Heart right ventricle (tissue), 16 donors: Measurements from ENCODE around the gene BRMS1. TPM values are rescaled to one million over a fixed set of nuclear protein-coding genes. Genes with fewer than 3 reads are reported as not detected.

Experiments
- ATAC-seq, 8 donors: fragments of 200-7000 bp; cut with Tn5 transposase; one replicate each; pipeline ENCODE4 v1.9.1; 2020; ENCODE audit warnings: mild to moderate bottlenecking in 8 of 8, moderate library complexity in 8 of 8, moderate number of reproducible peaks in 1 of 8
- DNase-seq, 2 donors: peaks; one replicate each; pipeline ENCODE4 v3.0.0-alpha.2; 2020
- H3K27ac ChIP-seq, 10 donors: fragments of 200-600 bp; sonication (generic) in 2 of 10; one replicate each; pipeline versions ENCODE4 v1.5.0 to v1.8.0; 2020 to 2022; ENCODE audit warnings: mild to moderate bottlenecking in 3 of 10
- H3K27me3 ChIP-seq, 7 donors: fragments of 200-600 bp; one replicate each; pipeline ENCODE4 v1.8.0; 2021 to 2022; ENCODE audit warnings: mild to moderate bottlenecking in 2 of 7
- H3K36me3 ChIP-seq, 9 donors: fragments of 200-600 bp; sonication (generic) in 1 of 9; one replicate each; pipeline versions ENCODE4 v1.5.0 to v1.8.0; 2020 to 2022; ENCODE audit warnings: mild to moderate bottlenecking in 2 of 9
- H3K4me1 ChIP-seq, 9 donors: fragments of 200-600 bp; sonication (generic) in 1 of 9; one replicate each; pipeline versions ENCODE4 v1.5.0 to v1.8.0; 2020 to 2022; ENCODE audit warnings: mild to moderate bottlenecking in 4 of 9
- H3K4me3 ChIP-seq, 10 donors: fragments of 200-600 bp; sonication (generic) in 2 of 10; one replicate each; pipeline versions ENCODE4 v1.5.0 to v1.8.0; 2020 to 2022; ENCODE audit warnings: mild to moderate bottlenecking in 7 of 10, moderate library complexity in 2 of 10
- H3K9me3 ChIP-seq, 11 donors: fragments of 200-600 bp in 10 of 11; sonication (generic) in 2 of 11; one replicate each; pipeline versions ENCODE4 v1.5.0 to v1.8.0; 2013 to 2022; ENCODE audit warnings: mild to moderate bottlenecking in 2 of 11, control low read depth in 1 of 11, moderate library complexity in 1 of 11
- CTCF ChIP-seq, 9 donors: fragments of 200-600 bp; sonication (generic) in 2 of 9; IDR thresholded peaks; one replicate each; pipeline versions ENCODE4 v1.5.0 to v1.8.0; 2021 to 2022; ENCODE audit warnings: antibody characterized with exemption in 9 of 9, mild to moderate bottlenecking in 5 of 9, moderate library complexity in 1 of 9
- WGBS, 2 donors: extraction: QIAGEN DNeasy Blood & Tissue Kit; methylation state at CpG; one replicate each; pipeline ENCODE4 v1.1.7; 2013; ENCODE audit warnings: inconsistent platforms in 1 of 2; 5-methylcytosine and 5-hydroxymethylcytosine counted together
- intact Hi-C, 10 donors: fragments of 100-400 bp; cut with DNase I; formaldehyde crosslinking; loops; one replicate each; pipeline versions ENCODE4 v1.11.1 to v1.14.2; 2022
- polyA plus RNA-seq, 2 donors: library from polyadenylated mRNA; stranded (reverse); fragments of 200-250 nt; gene quantifications; one replicate each; pipeline ENCODE4 v1.2.3, GENCODE V29; 2013
- total RNA-seq, 10 donors: library from RNA; stranded (reverse); fragmentation: NEBNext Ultra II Directional in 3 of 10; extraction: Animal tissue kit (Norgen Biotek cat#: 25700) in 3 of 10; gene quantifications; one replicate each; pipeline versions ENCODE4 v1.2.1 to v1.2.4, GENCODE V29; 2021 to 2023
- donor health status: Arrhythmogenic right ventricular cardiomyopathy.
- donor health status: ischemic (EF 13 %, LVEDD 7.1; RV severe dilation, severe dysfunction).
- donor health status: healthy with polysubstance abuse.
- donor health status: DM: no; HTN: yes; CAD: no.
- donor health status: DM: no; HTN: no; CAD: no.
- donor health status: ischemic (EF 25% LVEDD 6.9; RV normal size, moderate dysfunction).
- donor health status: ischemic (EF 25% LVEDD 5.7; RV mildly dilated, moderate dysfunction).
- donor health status: healthy.
- donor health status: DM: yes; HTN: yes; CAD: no.
- donor health status: Ischemic cardiomyopathy.
- donor health status: ischemic (EF 35%, LVEDD 5.7; RV mildly dilated, moderate dysfunction).
- donor health status: nonischemic (EF 11% LVEDD 7.7; RV severe dilation, severe dysfunction).
- donor health status: DM: yes; HTN: yes; CAD: no.
- donor health status: PGD.
- donor health status: ischemic (EF 29% LVEDD 5.4; RV normal size, mild dysfunction).
- donor health status: nonischemic (EF 23%, LVEDD 6.1; RV moderate dilation, normal function).

The BRMS1 gene
- total and polyA plus RNA-seq, 12 donors, result 10.6 to 73.9 (median 13.6) TPM

DNA sequence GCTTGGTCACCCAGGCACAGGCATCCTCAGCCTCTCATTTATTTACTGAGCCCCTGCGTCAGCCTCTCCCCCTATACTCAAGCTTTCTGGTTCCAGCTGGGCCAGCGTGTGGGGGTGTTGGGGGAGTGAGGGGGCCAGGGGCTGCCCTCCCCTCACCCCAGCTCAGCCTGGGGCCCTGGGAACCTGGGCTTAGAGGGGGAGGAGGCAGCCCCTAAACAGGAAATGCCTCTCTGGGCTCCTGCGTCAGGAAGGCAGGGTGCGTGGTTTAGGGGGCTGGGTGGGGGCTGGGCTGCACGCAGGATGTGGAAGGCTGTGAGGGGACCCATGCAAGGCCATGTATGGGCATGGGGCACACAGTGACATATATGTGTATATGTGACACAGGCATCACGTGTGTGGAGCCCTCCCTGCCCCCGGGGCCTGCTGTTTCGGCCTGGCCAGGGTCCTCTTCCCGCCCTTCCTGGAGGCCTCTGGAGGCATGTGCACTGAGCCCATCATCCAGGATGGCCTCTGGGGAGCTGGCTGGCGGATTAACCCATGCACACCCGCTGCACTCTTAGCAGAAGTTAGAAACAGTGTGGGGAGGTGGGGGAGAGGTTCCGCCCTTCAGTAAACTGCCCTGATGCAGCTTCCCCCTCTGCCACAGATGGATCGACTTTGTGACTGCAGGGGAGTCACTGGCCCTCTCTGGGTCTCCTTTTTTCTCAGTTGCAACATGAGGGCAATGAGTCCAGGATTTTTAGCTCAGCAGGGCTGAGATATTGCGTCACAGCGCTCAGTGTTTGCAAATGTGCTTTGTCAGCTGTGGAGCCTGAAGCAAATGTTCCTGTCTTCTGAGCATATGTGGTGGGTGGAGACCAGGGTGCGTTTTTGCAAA lies 26.9 kb downstream of the BRMS1 start:
- intact Hi-C loops, result loop anchor here in 1 of 10 donors (10.0 kb wide), 1 partner anchor 67 kb away; no protein-coding TSS in a partner anchor
- peak in 7 of 8 donors; percentile 4 to 43 (median 14) for ATAC-seq
- Histone ChIP-seq H3K36me3 (no peaks in the 10 kb centered on the region), H3K4me1 (peaks cover 15 to 62% (median 34%) of the 10 kb centered on the region in 9 donors), H3K9me3 (no peaks in the 10 kb centered on the region), H3K27me3 (peaks cover 0 to 6% (median 0%) of the 10 kb centered on the region in 7 donors), H3K27ac (peak overlapping the region; percentile 77 to 92 (median 86)), H3K4me3 (peak overlapping the region in 6 of 10 donors; percentile 54 to 76 (median 62))
- DNase-seq, result peak in 1 of 2 donors; percentile 63
- no peak for TF ChIP-seq CTCF (IDR thresholded peaks at IDR 0.05)
- 38 to 39% methylated on average over 16 of the region's 16 CpGs for WGBS, 2 donors

DNA sequence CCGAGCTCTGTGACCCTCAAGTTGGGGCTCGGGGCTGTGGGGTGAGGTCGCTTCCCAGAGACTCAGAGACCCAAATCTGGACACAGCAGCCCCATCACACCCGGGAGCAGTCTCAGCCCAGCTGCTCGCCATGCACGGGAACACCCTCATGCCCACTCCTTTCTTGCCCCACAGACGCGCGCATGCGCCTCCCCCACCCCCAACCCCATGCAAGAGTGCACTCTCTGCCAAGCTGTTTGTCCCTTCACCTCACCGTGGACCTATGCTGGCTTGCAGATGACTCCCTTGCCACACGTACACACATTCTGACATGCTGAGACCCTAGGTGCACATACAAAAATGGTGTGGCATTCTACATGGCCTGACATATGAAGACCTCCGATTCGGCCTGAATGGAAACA lies 27.6 kb downstream of the BRMS1 start:
- WGBS, 2 donors, result 1 to 6% methylated on average over 14 of the region's 14 CpGs
- Histone ChIP-seq H3K27ac (peak overlapping the region; percentile 77 to 92 (median 86)), H3K4me3 (peak overlapping the region in 9 of 10 donors; percentile 46 to 76 (median 60)), H3K4me1 (peaks cover 15 to 61% (median 36%) of the 10 kb centered on the region in 9 donors), H3K9me3 (no peaks in the 10 kb centered on the region), H3K27me3 (peaks cover 0 to 6% (median 0%) of the 10 kb centered on the region in 7 donors), H3K36me3 (no peaks in the 10 kb centered on the region)
- ATAC-seq, result peak; percentile 6 to 36 (median 24)
- DNase-seq, result peak; percentile 62 to 73
- TF ChIP-seq CTCF (IDR thresholded peaks at IDR 0.05), result no peak
- intact Hi-C loops, result loop anchor here in 1 of 10 donors (10.0 kb wide), 1 partner anchor 67 kb away; no protein-coding TSS in a partner anchor

DNA sequence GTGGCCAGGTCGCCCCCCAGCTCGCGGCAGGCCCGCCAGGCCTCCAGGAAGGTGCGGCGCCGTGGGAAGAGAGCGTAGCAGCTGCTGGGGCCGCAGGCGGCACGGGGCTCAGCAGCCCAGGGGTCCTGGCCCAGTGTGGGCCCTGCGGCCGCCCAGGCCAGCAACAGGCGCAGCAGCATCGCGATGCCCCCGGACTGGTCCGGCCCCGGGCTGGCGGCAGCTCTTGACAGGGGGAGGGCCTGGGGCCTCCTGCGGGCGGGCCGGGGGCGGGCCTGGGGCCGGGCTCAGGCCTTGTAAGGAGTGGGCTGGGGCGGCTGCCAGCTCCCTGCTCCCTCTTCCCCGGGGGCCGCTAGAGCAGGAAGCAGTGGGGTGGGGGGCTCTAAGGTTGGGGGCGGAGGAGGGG lies 28.1 kb downstream of the BRMS1 start, which contains the start of gene CD248:
Gene CD248, minus strand, starts transcription at position 196 of the 403 bp plus-strand sequence. Its CDS starts 17 bp downstream, at position 179.
- Histone ChIP-seq H3K9me3 (no peaks in the 10 kb centered on the region), H3K27ac (peak within 1 kb of the TSS; percentile 77 to 92 (median 86)), H3K4me3 (peak within 1 kb of the TSS; percentile 25 to 76 (median 60)), H3K36me3 (no peaks in the 10 kb centered on the region), H3K27me3 (peaks cover 0 to 6% (median 0%) of the 10 kb centered on the region in 7 donors), H3K4me1 (peaks cover 15 to 56% (median 41%) of the 10 kb centered on the region in 9 donors)
- no peak for TF ChIP-seq CTCF (IDR thresholded peaks at IDR 0.05)
- intact Hi-C loops, result loop anchor here in 1 of 10 donors (10.0 kb wide), 1 partner anchor 68 kb away; no protein-coding TSS in a partner anchor
- WGBS, 2 donors, result 1 to 6% methylated on average over 27 to 29 of the region's 29 CpGs
- DNase-seq (peak; percentile 85 to 89), ATAC-seq (peak; percentile 26 to 66 (median 54))
